Activated naive CD4-positive, alpha-beta T cell treated with anti-CD3 and anti-CD28 coated beads, Interleukin-2, amount 10 ng/mL, durations not matched to agents 7 days and 5 days (primary cell): Measurements from ENCODE around the gene SNRPA.
"Not testable (repeated sequence)": the region's sequence is repeated elsewhere in the genome, so short reads cannot be mapped to it uniquely, and the experiment has no call there.

Experiments used
- CTCF ChIA-PET: fragments of 350-600 bp; sonication (Branson Sonifier 250); formaldehyde crosslinking; loops from one replicate; lab custom pipeline; 2021; ENCODE audit warnings: antibody characterized with exemption; lab: Charles Lee
- DNase-seq: peaks from one replicate; pipeline ENCODE4 v3.0.0-alpha.2; 2020
- H3K27ac Mint-ChIP-seq: one replicate; pipeline ENCODE4 v1.8.0; 2021; ENCODE audit warnings: mild to moderate bottlenecking, moderate library complexity, mixed read lengths
- H3K27me3 Mint-ChIP-seq: one replicate; pipeline ENCODE4 v1.8.0; 2021; ENCODE audit warnings: mild to moderate bottlenecking, mixed read lengths
- H3K36me3 Mint-ChIP-seq: one replicate; pipeline ENCODE4 v1.8.0; 2021; ENCODE audit warnings: mixed read lengths
- H3K4me1 Mint-ChIP-seq: one replicate; pipeline ENCODE4 v1.8.0; 2021; ENCODE audit warnings: mixed read lengths
- H3K4me3 Mint-ChIP-seq: one replicate; pipeline ENCODE4 v1.8.0; 2021; ENCODE audit warnings: mild to moderate bottlenecking, moderate library complexity, mixed read lengths
- H3K9me3 Mint-ChIP-seq: one replicate; pipeline ENCODE4 v1.8.0; 2021; ENCODE audit warnings: mixed read lengths

SNRPA gene

GRCh38 chr19:40732304-40732703, 18.7 kb upstream of the SNRPA start:
- H3K9me3 Mint-ChIP-seq, H3K27me3 Mint-ChIP-seq, DNase-seq, H3K27ac Mint-ChIP-seq, H3K4me1 Mint-ChIP-seq, H3K4me3 Mint-ChIP-seq: not testable (repeated sequence)
- CTCF ChIA-PET: interaction anchor here (0.6 kb wide), 1 partner anchor 111 kb away, joined by 3 read pairs; no protein-coding TSS in a partner anchor
- peaks cover 38% of the 10 kb centered on the region for H3K36me3 Mint-ChIP-seq

GRCh38 chr19:40733149-40733548, 17.9 kb upstream of the SNRPA start:
- Mint-ChIP-seq H3K27me3 (no peaks in the 10 kb centered on the region), H3K4me1 (no peaks in the 10 kb centered on the region), H3K36me3 (peaks cover 35% of the 10 kb centered on the region), H3K4me3 (no peak overlapping the region), H3K9me3 (no peaks in the 10 kb centered on the region), H3K27ac (no peak overlapping the region)
- DNase-seq: no peak
- CTCF ChIA-PET: no interaction called here

- CTCF ChIA-PET: interaction anchor here (0.6 kb wide), 1 partner anchor 410 kb away, joined by 3 read pairs; no protein-coding TSS in a partner anchor
- H3K36me3 Mint-ChIP-seq: peaks cover 29% of the 10 kb centered on the region
- no peak for DNase-seq
- H3K4me1 Mint-ChIP-seq: no peaks in the 10 kb centered on the region
- H3K9me3 Mint-ChIP-seq: no peaks in the 10 kb centered on the region
- no peaks in the 10 kb centered on the region for H3K27me3 Mint-ChIP-seq
- no peak overlapping the region for H3K4me3 Mint-ChIP-seq
- H3K27ac Mint-ChIP-seq: no peak overlapping the region
Measured at GRCh38 chr19:40735013-40735771, 15.8 kb upstream of the SNRPA start.

- Mint-ChIP-seq H3K27ac (no peak overlapping the region), H3K4me3 (no peak overlapping the region), H3K9me3 (no peaks in the 10 kb centered on the region), H3K27me3 (no peaks in the 10 kb centered on the region), H3K36me3 (peaks cover 23% of the 10 kb centered on the region), H3K4me1 (no peaks in the 10 kb centered on the region)
- CTCF ChIA-PET: interaction anchor here (0.7 to 1.3 kb wide), 2 partner anchors 41 to 856 kb away, joined by 3 read pairs; partner anchors contain the start of gene RAB4B
- DNase-seq: no peak
Measured at GRCh38 chr19:40736661-40737060, 14.3 kb upstream of the SNRPA start.

GRCh38 chr19:40737102-40737644, 13.8 kb upstream of the SNRPA start:
- CTCF ChIA-PET: no interaction called here
- Mint-ChIP-seq H3K4me3 (no peak overlapping the region), H3K36me3 (peaks cover 23% of the 10 kb centered on the region), H3K4me1 (no peaks in the 10 kb centered on the region), H3K27ac (peak overlapping the region; percentile 3), H3K9me3 (no peaks in the 10 kb centered on the region), H3K27me3 (no peaks in the 10 kb centered on the region)
- DNase-seq: no peak

DNA sequence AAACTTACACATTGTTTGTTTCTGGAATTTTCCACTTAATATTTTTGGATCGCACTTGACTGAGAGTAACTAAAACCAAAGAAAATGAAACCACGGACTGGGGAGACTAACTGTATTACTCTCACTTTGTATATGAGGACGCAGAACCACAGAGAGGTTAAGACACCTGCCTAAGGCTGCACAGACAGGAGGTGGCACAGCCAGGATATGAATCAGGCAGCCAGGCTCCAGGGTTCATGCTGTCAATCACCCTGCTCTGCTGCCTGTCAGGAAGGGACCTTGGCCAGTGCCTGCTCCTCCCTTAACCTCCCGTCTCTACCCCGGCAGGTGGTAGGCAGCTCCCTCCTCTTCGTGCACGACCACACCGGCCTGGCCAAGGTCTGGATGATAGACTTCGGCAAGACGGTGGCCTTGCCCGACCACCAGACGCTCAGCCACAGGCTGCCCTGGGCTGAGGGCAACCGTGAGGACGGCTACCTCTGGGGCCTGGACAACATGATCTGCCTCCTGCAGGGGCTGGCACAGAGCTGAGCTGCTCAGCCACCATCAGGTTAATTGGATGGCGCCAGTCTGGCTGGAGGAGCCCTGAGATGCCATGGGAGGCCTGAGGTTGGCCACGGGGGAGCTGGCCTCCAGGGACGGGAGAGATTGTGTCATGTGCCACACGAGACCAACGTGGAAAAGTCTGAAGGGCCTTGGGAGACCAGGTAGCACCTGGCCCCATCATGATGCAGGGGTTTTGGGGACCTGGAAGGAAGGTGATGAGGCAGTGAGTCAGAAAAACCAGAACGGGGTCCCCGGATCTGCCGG, 11.8 kb upstream of the SNRPA start:
- Mint-ChIP-seq H3K4me3 (no peak overlapping the region), H3K36me3 (peaks cover 13% of the 10 kb centered on the region), H3K4me1 (no peaks in the 10 kb centered on the region), H3K27me3 (no peaks in the 10 kb centered on the region), H3K27ac (no peak overlapping the region), H3K9me3 (no peaks in the 10 kb centered on the region)
- no peak for DNase-seq
- CTCF ChIA-PET: no interaction called here

- Mint-ChIP-seq H3K9me3 (no peaks in the 10 kb centered on the region), H3K36me3 (peaks cover 11% of the 10 kb centered on the region), H3K4me1 (no peaks in the 10 kb centered on the region), H3K4me3 (no peak overlapping the region), H3K27me3 (no peaks in the 10 kb centered on the region), H3K27ac (no peak overlapping the region)
- no peak for DNase-seq
- CTCF ChIA-PET: no interaction called here
Measured at GRCh38 chr19:40739871-40740703, 10.9 kb upstream of the SNRPA start.

DNA sequence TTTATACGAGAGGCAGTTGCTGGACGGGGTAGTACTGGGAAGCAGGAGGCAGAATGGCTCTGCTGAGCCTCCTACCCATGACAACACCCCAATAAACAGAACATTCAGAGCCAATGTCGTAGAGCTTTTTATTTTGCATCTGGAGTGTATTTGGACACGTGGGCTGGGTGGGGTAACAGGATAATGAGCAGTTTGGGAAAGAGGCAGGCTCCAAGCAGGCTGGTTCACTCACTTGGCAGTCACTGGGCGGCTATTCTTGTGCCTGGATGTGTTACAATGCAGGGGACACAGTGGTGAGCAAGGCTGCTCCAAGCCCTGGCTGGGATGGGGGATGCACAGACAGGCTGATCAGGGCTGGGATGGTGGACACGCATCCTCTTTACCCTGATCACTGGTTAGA, 10.3 kb upstream of the SNRPA start:
- Mint-ChIP-seq H3K27ac (no peak overlapping the region), H3K4me3 (no peak overlapping the region), H3K9me3 (no peaks in the 10 kb centered on the region), H3K36me3 (peaks cover 6% of the 10 kb centered on the region), H3K27me3 (no peaks in the 10 kb centered on the region), H3K4me1 (no peaks in the 10 kb centered on the region)
- no peak for DNase-seq
- CTCF ChIA-PET: no interaction called here

DNA sequence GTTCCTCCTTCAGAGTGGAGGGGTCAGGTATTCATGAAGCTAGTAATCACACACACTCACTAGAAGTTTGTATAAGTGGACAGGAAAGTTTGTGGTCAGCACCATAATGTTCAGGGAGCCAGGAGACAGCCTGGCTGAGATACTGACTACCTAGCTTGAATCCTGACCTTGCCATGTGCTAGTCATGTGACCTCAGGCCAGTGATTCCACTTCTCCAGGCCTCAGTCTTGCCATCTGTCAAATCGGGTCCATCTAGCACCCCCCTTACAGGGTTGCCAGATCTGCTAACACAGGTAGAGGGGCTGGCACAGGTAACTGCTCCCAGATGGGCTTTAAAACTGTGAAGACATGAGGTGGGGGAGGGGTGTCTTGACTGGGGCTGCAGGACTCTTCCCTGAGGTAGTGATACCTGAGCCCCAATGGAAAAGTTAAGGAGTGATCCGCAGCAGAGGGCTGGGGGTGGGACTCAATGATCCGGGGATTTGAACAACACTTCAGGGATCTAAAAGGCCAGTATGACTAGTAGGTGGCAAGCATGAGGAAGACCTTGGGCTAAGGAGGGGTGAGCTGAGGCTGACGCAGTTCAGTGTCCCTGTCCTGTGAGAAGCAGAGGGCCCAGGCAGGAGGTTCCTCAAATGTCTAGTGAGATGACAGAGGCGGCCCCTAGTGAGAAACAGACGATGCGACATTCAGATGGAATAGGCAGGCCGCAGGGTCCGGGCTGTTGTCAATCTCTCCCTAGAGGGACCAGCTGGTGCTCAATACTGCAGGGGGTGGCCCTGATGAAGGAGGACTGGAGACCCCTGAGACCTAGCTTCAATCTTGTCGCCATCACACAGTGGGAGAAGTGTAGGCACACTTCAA, 9.2 kb upstream of the SNRPA start:
- H3K27ac Mint-ChIP-seq: no peak overlapping the region
- CTCF ChIA-PET: interaction anchor here (0.6 to 1.2 kb wide), 2 partner anchors 31 to 84 kb away, joined by 3 read pairs; no protein-coding TSS in a partner anchor
- no peak for DNase-seq

GRCh38 chr19:40742477-40742876, 8.5 kb upstream of the SNRPA start:
- H3K36me3 Mint-ChIP-seq: peaks cover 5% of the 10 kb centered on the region
- no peak overlapping the region for H3K4me3 Mint-ChIP-seq
- no peaks in the 10 kb centered on the region for H3K27me3 Mint-ChIP-seq
- H3K27ac Mint-ChIP-seq: no peak overlapping the region
- CTCF ChIA-PET: interaction anchor here (1.2 kb wide), 1 partner anchor 85 kb away, joined by 3 read pairs; no protein-coding TSS in a partner anchor
- DNase-seq: no peak
- H3K4me1 Mint-ChIP-seq: no peaks in the 10 kb centered on the region
- no peaks in the 10 kb centered on the region for H3K9me3 Mint-ChIP-seq

More for the DNA sequence above, 9.2 kb upstream of the SNRPA start:
- no peaks in the 10 kb centered on the region for H3K4me1 Mint-ChIP-seq
- H3K9me3 Mint-ChIP-seq: no peaks in the 10 kb centered on the region
- H3K36me3 Mint-ChIP-seq: peaks cover 5% of the 10 kb centered on the region
- H3K27me3 Mint-ChIP-seq: no peaks in the 10 kb centered on the region
- H3K4me3 Mint-ChIP-seq: no peak overlapping the region

- no peaks in the 10 kb centered on the region for H3K4me1 Mint-ChIP-seq
- no peak overlapping the region for H3K4me3 Mint-ChIP-seq
- no peaks in the 10 kb centered on the region for H3K9me3 Mint-ChIP-seq
- CTCF ChIA-PET: interaction anchor here (0.7 to 1.2 kb wide), 2 partner anchors 63 to 86 kb away, joined by 3 read pairs; no protein-coding TSS in a partner anchor
- H3K36me3 Mint-ChIP-seq: peaks cover 2% of the 10 kb centered on the region
- no peaks in the 10 kb centered on the region for H3K27me3 Mint-ChIP-seq
- H3K27ac Mint-ChIP-seq: no peak overlapping the region
- no peak for DNase-seq
Measured at GRCh38 chr19:40742886-40743285, 8.1 kb upstream of the SNRPA start.

DNA sequence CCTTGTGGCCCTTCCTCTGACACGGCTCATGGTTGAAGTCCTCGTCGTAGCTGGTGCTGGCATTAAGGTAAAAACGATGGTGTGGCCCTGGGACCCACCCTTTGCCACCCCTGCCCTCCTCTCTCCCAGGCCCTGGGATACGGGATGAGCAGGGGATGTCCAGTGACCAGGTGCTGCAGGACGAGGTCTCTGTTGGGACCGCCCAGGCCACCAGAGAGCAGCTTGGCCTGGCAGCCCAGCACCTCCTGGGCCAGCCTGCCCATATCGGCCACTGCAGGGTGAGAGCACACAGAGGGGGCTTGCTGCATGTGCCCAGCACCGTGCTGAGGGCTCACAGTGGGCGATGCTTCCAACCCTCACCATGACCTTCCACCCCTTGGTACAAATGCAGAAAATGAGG, 7.1 kb upstream of the SNRPA start:
- Mint-ChIP-seq H3K27ac (no peak overlapping the region), H3K36me3 (peaks cover 2% of the 10 kb centered on the region), H3K9me3 (no peaks in the 10 kb centered on the region), H3K4me1 (peaks cover 6% of the 10 kb centered on the region), H3K4me3 (no peak overlapping the region), H3K27me3 (no peaks in the 10 kb centered on the region)
- no peak for DNase-seq
- CTCF ChIA-PET: interaction anchor here (1.2 to 2.3 kb wide), 2 partner anchors 62 to 64 kb away, joined by 4 to 8 read pairs; no protein-coding TSS in a partner anchor
